ENCODE measurements around the gene COX19.
"Not testable (repeated sequence)": the region's sequence is repeated elsewhere in the genome, so short reads cannot be mapped to it uniquely, and the experiment has no call there.

Gene COX19

GRCh38 chr7:962401-963081, 12.8 kb downstream of the COX19 start:
- no peak for DNase-seq (ENCODE audit: low read depth in 2 of 3, low spot score in 2 of 3)

GRCh38 chr7:961546-962400, 13.6 kb downstream of the COX19 start:
- no peak for DNase-seq (ENCODE audit: low read depth in 2 of 3, low spot score in 2 of 3)

GRCh38 chr7:960972-961371, 14.4 kb downstream of the COX19 start:
- not testable (repeated sequence) for DNase-seq (ENCODE audit: low read depth in 2 of 3, low spot score in 2 of 3)

GRCh38 chr7:960269-960871, 15.0 kb downstream of the COX19 start:
- DNase-seq (ENCODE audit: low read depth in 2 of 3, low spot score in 2 of 3): no peak

GRCh38 chr7:959740-960139, 15.6 kb downstream of the COX19 start:
- not testable (repeated sequence) for DNase-seq (ENCODE audit: low read depth in 2 of 3, low spot score in 2 of 3)

- no peak for DNase-seq (ENCODE audit: low read depth in 2 of 3, low spot score in 2 of 3)
Measured at GRCh38 chr7:959271-959670, 16.1 kb downstream of the COX19 start.

GRCh38 chr7:958221-959200, 16.8 kb downstream of the COX19 start:
- no peak for DNase-seq (ENCODE audit: low read depth in 2 of 3, low spot score in 2 of 3)

GRCh38 chr7:957418-958220, 17.7 kb downstream of the COX19 start:
- no peak for DNase-seq (ENCODE audit: low read depth in 2 of 3, low spot score in 2 of 3)

- no peak for DNase-seq (ENCODE audit: low read depth in 2 of 3, low spot score in 2 of 3)
Measured at GRCh38 chr7:956031-956430, 19.3 kb downstream of the COX19 start.

- peak in 1 of 3 experiments; percentile 44 for DNase-seq (ENCODE audit: low read depth in 2 of 3, low spot score in 2 of 3)
Measured at GRCh38 chr7:954330-955238, 20.8 kb downstream of the COX19 start, which contains the start of gene ADAP1. ADAP1 (minus strand) TSS chr7:954680; CDS start chr7:954477, 203 bp downstream.

- no peak for DNase-seq (ENCODE audit: low read depth in 2 of 3, low spot score in 2 of 3)
Measured at GRCh38 chr7:953547-954327, 21.6 kb downstream of the COX19 start.

- no peak for DNase-seq (ENCODE audit: low read depth in 2 of 3, low spot score in 2 of 3)
Measured at GRCh38 chr7:952548-953441, 22.6 kb downstream of the COX19 start.

GRCh38 chr7:951881-952547, 23.3 kb downstream of the COX19 start:
- no peak for DNase-seq (ENCODE audit: low read depth in 2 of 3, low spot score in 2 of 3)

- no peak for DNase-seq (ENCODE audit: low read depth in 2 of 3, low spot score in 2 of 3)
Measured at GRCh38 chr7:949021-949934, 26.1 kb downstream of the COX19 start.

GRCh38 chr7:947391-948210, 27.7 kb downstream of the COX19 start:
- DNase-seq (ENCODE audit: low read depth in 2 of 3, low spot score in 2 of 3): no peak
